Esophagus muscularis mucosa (tissue), 4 donors: Measurements from ENCODE around the gene ILDR1. TPM values are rescaled to one million over a fixed set of nuclear protein-coding genes. Genes with fewer than 3 reads are reported as not detected.

Source experiments
- DNase-seq: peaks from one replicate; pipeline ENCODE4 v3.0.0-alpha.2; 2017; ENCODE audit errors: extremely low spot score
- H3K27ac ChIP-seq, 4 donors: fragments of 200-600 bp; sonication (generic); replicated peaks in 1 of 4; 1 replicate in 3 of 4; 2 replicates in 1 of 4; pipeline ENCODE4 v1.5.1; 2016 to 2019; ENCODE audit warnings: mild to moderate bottlenecking in 1 of 4
- H3K27me3 ChIP-seq, 4 donors: fragments of 200-600 bp; sonication (generic); one replicate each; pipeline versions ENCODE4 v1.5.1 to v1.6.0; 2016 to 2019
- H3K36me3 ChIP-seq, 4 donors: fragments of 200-600 bp; sonication (generic); one replicate each; pipeline ENCODE4 v1.5.1; 2016 to 2019
- H3K4me1 ChIP-seq, 4 donors: fragments of 200-600 bp; sonication (generic); one replicate each; pipeline ENCODE4 v1.5.1; 2016 to 2019
- H3K4me3 ChIP-seq, 4 donors: fragments of 200-600 bp; sonication (generic); 1 replicate in 2 of 4; 2 replicates in 2 of 4; pipeline ENCODE4 v1.5.1; 2016 to 2019; ENCODE audit warnings: mild to moderate bottlenecking in 4 of 4, moderate library complexity in 1 of 4
- H3K9me3 ChIP-seq, 4 donors: fragments of 200-600 bp; sonication (generic); 1 replicate in 3 of 4; 2 replicates in 1 of 4; pipeline ENCODE4 v1.5.1; 2016 to 2019
- EP300 ChIP-seq: sonication (generic); formaldehyde crosslinking; IDR thresholded peaks from one replicate; pipeline ENCODE4 v1.6.1; 2017; ENCODE audit warnings: antibody characterized with exemption
- POLR2A ChIP-seq: fragments of 450-650 bp; IDR thresholded peaks from one replicate; pipeline ENCODE4 v1.6.1; 2017; ENCODE audit warnings: antibody characterized with exemption, moderate library complexity, mild to moderate bottlenecking, low read depth
- POLR2AphosphoS5 ChIP-seq, 2 donors: sonication (generic); formaldehyde crosslinking; IDR thresholded peaks; one replicate each; pipeline ENCODE4 v1.6.1; 2017; ENCODE audit warnings: antibody characterized with exemption in 2 of 2
- WGBS: methylation state at CpG from one replicate; pipeline ENCODE4 v1.1.5; 2018; 5-methylcytosine and 5-hydroxymethylcytosine counted together
- intact Hi-C: fragments of 100-400 bp; cut with DNase I; formaldehyde crosslinking; loops from one replicate; pipeline ENCODE4 v1.15.1; 2023
- total RNA-seq, 4 donors: library from RNA; depleted of rRNA; stranded (reverse); fragments of >200 nt; gene quantifications; one replicate each; pipeline versions ENCODE4 v1.1.0 to v1.2.1, GENCODE V29; 2016
- TF ChIP-seq, protein P1 (sequence below), 3 experiments: fragments of 200-600 bp in 2 of 3; fragments of 450-650 bp in 1 of 3; sonication (generic) in 2 of 3; IDR thresholded peaks; one replicate each; pipeline ENCODE4 v1.5.1; 2017 to 2019; ENCODE audit warnings: antibody characterized with exemption in 3 of 3, mild to moderate bottlenecking in 2 of 3, moderate library complexity in 1 of 3

The ILDR1 gene
- total RNA-seq, 4 donors from 2014 or later: 0.63 TPM; not detected in 3

DNA sequence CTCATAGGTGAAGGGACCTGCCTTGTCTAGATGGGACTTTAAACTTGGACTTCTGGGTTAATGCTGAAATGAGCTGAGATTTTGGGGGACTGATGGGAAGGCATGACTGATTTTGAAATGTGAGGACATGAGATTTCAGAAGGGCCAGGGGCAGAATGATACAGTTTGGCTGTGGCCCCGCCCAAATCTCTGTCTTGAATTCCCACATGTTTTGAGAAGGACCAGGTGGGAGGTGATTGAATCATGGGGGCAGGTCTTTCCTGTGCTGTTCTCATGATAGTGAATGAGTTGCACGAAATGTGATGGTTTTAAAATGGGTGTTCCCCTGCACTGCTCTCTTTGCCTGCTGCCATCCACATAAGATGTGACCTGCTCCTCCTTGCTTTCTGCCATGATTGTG is 42.8 kb downstream of the ILDR1 start:
- no peak for DNase-seq
- H3K4me3 ChIP-seq: no peak overlapping the region
- H3K27ac ChIP-seq: no peak overlapping the region
- intact Hi-C loops: no loop called here
- H3K9me3 ChIP-seq: peaks cover 0 to 25% (median 7%) of the 10 kb centered on the region in 4 donors
- WGBS: 90% methylated on average over 2 of the region's 2 CpGs
- no peaks in the 10 kb centered on the region for H3K27me3 ChIP-seq
- H3K36me3 ChIP-seq: no peaks in the 10 kb centered on the region
- TF ChIP-seq POLR2A: no peak
- no peak for TF ChIP-seq POLR2AphosphoS5 (IDR thresholded peaks at IDR 0.05)
- no peak for TF ChIP-seq EP300
- TF ChIP-seq, protein P1, sequence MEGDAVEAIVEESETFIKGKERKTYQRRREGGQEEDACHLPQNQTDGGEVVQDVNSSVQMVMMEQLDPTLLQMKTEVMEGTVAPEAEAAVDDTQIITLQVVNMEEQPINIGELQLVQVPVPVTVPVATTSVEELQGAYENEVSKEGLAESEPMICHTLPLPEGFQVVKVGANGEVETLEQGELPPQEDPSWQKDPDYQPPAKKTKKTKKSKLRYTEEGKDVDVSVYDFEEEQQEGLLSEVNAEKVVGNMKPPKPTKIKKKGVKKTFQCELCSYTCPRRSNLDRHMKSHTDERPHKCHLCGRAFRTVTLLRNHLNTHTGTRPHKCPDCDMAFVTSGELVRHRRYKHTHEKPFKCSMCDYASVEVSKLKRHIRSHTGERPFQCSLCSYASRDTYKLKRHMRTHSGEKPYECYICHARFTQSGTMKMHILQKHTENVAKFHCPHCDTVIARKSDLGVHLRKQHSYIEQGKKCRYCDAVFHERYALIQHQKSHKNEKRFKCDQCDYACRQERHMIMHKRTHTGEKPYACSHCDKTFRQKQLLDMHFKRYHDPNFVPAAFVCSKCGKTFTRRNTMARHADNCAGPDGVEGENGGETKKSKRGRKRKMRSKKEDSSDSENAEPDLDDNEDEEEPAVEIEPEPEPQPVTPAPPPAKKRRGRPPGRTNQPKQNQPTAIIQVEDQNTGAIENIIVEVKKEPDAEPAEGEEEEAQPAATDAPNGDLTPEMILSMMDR (IDR thresholded peaks at IDR 0.05): no peak
- H3K4me1 ChIP-seq: no peaks in the 10 kb centered on the region

GRCh38 chr3:121976727-121977126 is 45.3 kb downstream of the ILDR1 start:
- no peak for DNase-seq
- peaks cover 0 to 11% (median 2%) of the 10 kb centered on the region in 4 donors for H3K9me3 ChIP-seq
- no peaks in the 10 kb centered on the region for H3K36me3 ChIP-seq
- intact Hi-C loops: no loop called here
- no peak for TF ChIP-seq POLR2A
- no peak for TF ChIP-seq POLR2AphosphoS5 (IDR thresholded peaks at IDR 0.05)
- TF ChIP-seq, protein P1 (IDR thresholded peaks at IDR 0.05): no peak
- no peak for TF ChIP-seq EP300
- 89% methylated on average over 1 of the region's 1 CpG for WGBS
- H3K27ac ChIP-seq: no peak overlapping the region
- H3K4me3 ChIP-seq: no peak overlapping the region
- H3K4me1 ChIP-seq: no peaks in the 10 kb centered on the region
- H3K27me3 ChIP-seq: no peaks in the 10 kb centered on the region

- intact Hi-C loops: no loop called here
- H3K4me1 ChIP-seq: no peaks in the 10 kb centered on the region
- no peaks in the 10 kb centered on the region for H3K27me3 ChIP-seq
- H3K27ac ChIP-seq: no peak overlapping the region
- no peak for DNase-seq
- WGBS: 71% methylated on average over 1 of the region's 1 CpG
- no peaks in the 10 kb centered on the region for H3K36me3 ChIP-seq
- peaks cover 0 to 11% (median 2%) of the 10 kb centered on the region in 4 donors for H3K9me3 ChIP-seq
- no peak for TF ChIP-seq EP300
- no peak for TF ChIP-seq POLR2A
- no peak for TF ChIP-seq POLR2AphosphoS5 (IDR thresholded peaks at IDR 0.05)
- TF ChIP-seq, protein P1 (IDR thresholded peaks at IDR 0.05): no peak
- H3K4me3 ChIP-seq: no peak overlapping the region
Observed at GRCh38 chr3:121975702-121976302, 46.2 kb downstream of the ILDR1 start.

DNA sequence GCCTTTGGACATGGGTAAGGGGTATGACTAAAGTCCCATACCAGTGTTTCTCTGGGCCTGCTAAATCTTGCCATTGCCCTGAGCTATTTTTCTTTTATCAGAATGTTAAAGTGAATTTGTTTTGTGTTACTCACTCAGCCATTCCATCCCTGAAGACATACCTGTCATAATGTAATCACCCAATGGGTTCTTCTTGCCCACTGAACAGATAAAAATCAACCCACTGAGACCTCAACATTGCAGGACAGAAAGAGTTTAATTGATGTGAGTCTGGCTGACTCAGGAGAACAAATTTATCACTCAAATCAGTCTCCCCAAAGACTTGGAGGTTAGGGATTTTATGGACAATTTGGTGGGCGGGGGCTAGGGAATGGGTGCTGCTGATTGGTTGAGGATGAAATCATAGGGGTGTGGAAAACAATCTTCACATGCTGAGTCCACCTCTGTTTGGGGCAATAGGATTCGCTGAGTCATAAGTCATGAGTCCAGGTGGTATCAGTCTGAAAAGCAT is 47.4 kb downstream of the ILDR1 start:
- no peaks in the 10 kb centered on the region for H3K4me1 ChIP-seq
- no peaks in the 10 kb centered on the region for H3K36me3 ChIP-seq
- TF ChIP-seq EP300 (no peak), POLR2AphosphoS5 (IDR thresholded peaks at IDR 0.05) (no peak), POLR2A (no peak)
- TF ChIP-seq, protein P1 (IDR thresholded peaks at IDR 0.05): no peak
- peaks cover 0 to 11% (median 2%) of the 10 kb centered on the region in 4 donors for H3K9me3 ChIP-seq
- no peak overlapping the region for H3K4me3 ChIP-seq
- H3K27ac ChIP-seq: no peak overlapping the region
- intact Hi-C loops: no loop called here
- no peak for DNase-seq
- no peaks in the 10 kb centered on the region for H3K27me3 ChIP-seq
- 82% methylated on average over 2 of the region's 2 CpGs for WGBS

GRCh38 chr3:121970047-121970446 is 52.0 kb downstream of the ILDR1 start:
- H3K27ac ChIP-seq: no peak overlapping the region
- TF ChIP-seq POLR2A (no peak), EP300 (no peak), POLR2AphosphoS5 (IDR thresholded peaks at IDR 0.05) (no peak)
- TF ChIP-seq, protein P1 (IDR thresholded peaks at IDR 0.05): no peak
- H3K4me3 ChIP-seq: no peak overlapping the region
- no peaks in the 10 kb centered on the region for H3K9me3 ChIP-seq
- H3K4me1 ChIP-seq: no peaks in the 10 kb centered on the region
- no peaks in the 10 kb centered on the region for H3K27me3 ChIP-seq
- DNase-seq: no peak
- intact Hi-C loops: no loop called here
- 80% methylated on average over 1 of the region's 1 CpG for WGBS
- H3K36me3 ChIP-seq: no peaks in the 10 kb centered on the region
